Vagina (tissue), 2 donors: Measurements from ENCODE around the gene FBXO41. TPM values are rescaled to one million over a fixed set of nuclear protein-coding genes. Genes with fewer than 3 reads are reported as not detected.

Source experiments
- DNase-seq, 2 donors: peaks; one replicate each; pipeline ENCODE4 v3.0.0-alpha.2; 2017; ENCODE audit errors: extremely low spot score in 2 of 2
- H3K27ac ChIP-seq: fragments of 200-600 bp; sonication (generic); one replicate; pipeline ENCODE4 v1.5.1; 2019
- H3K27me3 ChIP-seq: fragments of 200-600 bp; sonication (generic); one replicate; pipeline ENCODE4 v1.5.1; 2019
- H3K36me3 ChIP-seq, 2 donors: fragments of 200-600 bp; sonication (generic); one replicate each; pipeline ENCODE4 v1.5.1; 2017 to 2019
- H3K4me1 ChIP-seq: fragments of 200-600 bp; sonication (generic); one replicate; pipeline ENCODE4 v1.5.1; 2019
- H3K4me3 ChIP-seq, 2 donors: fragments of 200-600 bp; sonication (generic); 1 replicate in 1 of 2; 2 replicates in 1 of 2; pipeline ENCODE4 v1.5.1; 2016 to 2019
- H3K9me3 ChIP-seq: fragments of 200-600 bp; sonication (generic); one replicate; pipeline ENCODE4 v1.5.1; 2019
- POLR2A ChIP-seq, 2 donors: fragments of 450-650 bp; IDR thresholded peaks; one replicate each; pipeline ENCODE4 v1.6.1; 2017; ENCODE audit warnings: antibody characterized with exemption in 2 of 2, mild to moderate bottlenecking in 2 of 2, moderate library complexity in 2 of 2
- POLR2AphosphoS5 ChIP-seq, 2 donors: sonication (generic); formaldehyde crosslinking; IDR thresholded peaks; one replicate each; pipeline ENCODE4 v1.9.0; 2017; ENCODE audit warnings: antibody characterized with exemption in 2 of 2, mild to moderate bottlenecking in 2 of 2, low read depth in 1 of 2; ENCODE audit not compliant: insufficient read depth in 1 of 2
- intact Hi-C: fragments of 100-400 bp; cut with DNase I; formaldehyde crosslinking; loops from one replicate; pipeline ENCODE4 v1.15.1; 2023
- total RNA-seq: library from RNA; depleted of rRNA; stranded (reverse); fragments of >200 nt; gene quantifications from one replicate; pipeline ENCODE4 v1.2.3, GENCODE V29; 2016
- TF ChIP-seq, protein P1 (sequence below), 3 experiments: fragments of 450-650 bp in 2 of 3; fragments of 200-600 bp in 1 of 3; sonication (generic) in 1 of 3; IDR thresholded peaks; one replicate each; pipeline ENCODE4 v1.5.1; 2017 to 2019; ENCODE audit warnings: antibody characterized with exemption in 3 of 3, mild to moderate bottlenecking in 2 of 3, moderate library complexity in 2 of 3

The FBXO41 gene
- total RNA-seq, 1 donor from 2014 or later, result 2.7 TPM

DNA sequence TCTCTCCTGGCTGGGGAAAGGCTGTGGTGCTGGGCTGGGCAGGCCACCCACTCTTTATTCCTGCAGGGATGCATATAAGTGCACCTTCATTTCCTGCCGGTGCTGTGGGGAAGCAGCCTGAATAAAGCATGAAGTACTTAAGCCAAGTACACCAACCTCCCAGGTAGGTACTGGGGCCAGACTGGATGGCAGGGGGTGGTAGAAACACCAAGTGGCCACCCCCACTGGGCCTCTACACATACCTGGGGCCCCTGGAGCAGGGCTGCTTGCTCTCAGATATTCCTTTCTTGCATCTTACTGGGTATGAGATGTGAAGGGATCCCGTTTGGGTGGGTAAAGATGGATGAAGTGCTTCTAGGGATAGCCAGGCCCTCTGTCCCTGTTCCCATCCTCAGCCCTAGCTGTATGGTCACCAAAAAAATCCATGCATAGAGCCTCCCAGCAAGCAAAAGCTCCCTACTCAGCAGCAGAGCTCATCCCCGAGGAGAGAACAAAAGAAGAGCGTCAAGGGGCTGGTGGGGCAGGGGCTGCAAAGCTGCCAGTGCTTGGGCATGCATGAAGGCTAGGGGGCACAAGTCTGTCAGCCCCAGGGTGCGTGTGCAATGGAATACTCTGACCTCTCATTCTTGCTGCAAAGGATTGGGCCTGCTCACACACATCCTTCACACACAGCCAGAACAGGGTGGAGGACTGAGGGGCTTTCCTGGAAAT lies 28.2 kb downstream of the FBXO41 start:
- DNase-seq, result no peak
- no peak overlapping the region for H3K4me3 ChIP-seq
- no peak overlapping the region for H3K27ac ChIP-seq
- intact Hi-C loops, result no loop called here
- H3K9me3 ChIP-seq, result no peaks in the 10 kb centered on the region
- H3K4me1 ChIP-seq, result no peaks in the 10 kb centered on the region
- peaks cover 0 to 28% of the 10 kb centered on the region in 2 donors for H3K36me3 ChIP-seq
- TF ChIP-seq, protein P1, sequence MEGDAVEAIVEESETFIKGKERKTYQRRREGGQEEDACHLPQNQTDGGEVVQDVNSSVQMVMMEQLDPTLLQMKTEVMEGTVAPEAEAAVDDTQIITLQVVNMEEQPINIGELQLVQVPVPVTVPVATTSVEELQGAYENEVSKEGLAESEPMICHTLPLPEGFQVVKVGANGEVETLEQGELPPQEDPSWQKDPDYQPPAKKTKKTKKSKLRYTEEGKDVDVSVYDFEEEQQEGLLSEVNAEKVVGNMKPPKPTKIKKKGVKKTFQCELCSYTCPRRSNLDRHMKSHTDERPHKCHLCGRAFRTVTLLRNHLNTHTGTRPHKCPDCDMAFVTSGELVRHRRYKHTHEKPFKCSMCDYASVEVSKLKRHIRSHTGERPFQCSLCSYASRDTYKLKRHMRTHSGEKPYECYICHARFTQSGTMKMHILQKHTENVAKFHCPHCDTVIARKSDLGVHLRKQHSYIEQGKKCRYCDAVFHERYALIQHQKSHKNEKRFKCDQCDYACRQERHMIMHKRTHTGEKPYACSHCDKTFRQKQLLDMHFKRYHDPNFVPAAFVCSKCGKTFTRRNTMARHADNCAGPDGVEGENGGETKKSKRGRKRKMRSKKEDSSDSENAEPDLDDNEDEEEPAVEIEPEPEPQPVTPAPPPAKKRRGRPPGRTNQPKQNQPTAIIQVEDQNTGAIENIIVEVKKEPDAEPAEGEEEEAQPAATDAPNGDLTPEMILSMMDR (IDR thresholded peaks at IDR 0.05), result no peak
- no peak for TF ChIP-seq POLR2AphosphoS5 (IDR thresholded peaks at IDR 0.05; ENCODE audit: insufficient read depth in 1 of 2, low read depth in 1 of 2)
- TF ChIP-seq POLR2A (IDR thresholded peaks at IDR 0.05), result no peak
- H3K27me3 ChIP-seq, result no peaks in the 10 kb centered on the region

DNA sequence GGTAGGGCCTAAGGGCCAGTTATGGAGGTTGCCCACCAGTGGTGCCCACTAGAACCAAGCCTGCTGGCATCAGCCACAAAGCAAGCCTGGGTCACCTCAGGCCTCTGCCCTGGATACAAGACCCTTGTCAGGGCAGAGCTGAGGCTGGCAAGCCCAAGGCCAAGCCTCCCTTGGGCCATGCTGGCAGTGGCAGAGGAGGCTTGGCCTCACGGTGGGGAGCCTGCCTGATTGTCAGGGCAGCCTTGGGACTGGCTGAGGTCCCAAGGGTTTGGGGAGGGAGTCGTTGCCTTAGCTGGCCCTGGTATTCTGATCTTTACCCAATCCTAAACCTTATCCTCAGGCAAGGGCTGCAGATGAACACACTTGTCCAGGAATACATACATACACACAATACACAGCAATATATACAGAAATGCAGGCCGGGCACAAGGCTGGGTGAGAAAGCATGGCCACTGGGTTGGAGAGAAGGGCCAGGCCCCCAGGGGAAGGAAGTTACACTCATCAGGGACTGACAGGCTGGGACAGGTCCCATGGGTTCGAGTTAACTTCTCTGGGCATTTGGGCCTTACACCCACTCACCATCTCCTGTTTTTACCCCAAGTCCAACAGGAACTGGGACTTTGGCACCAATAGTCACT lies 29.2 kb downstream of the FBXO41 start:
- DNase-seq, result no peak
- Histone ChIP-seq H3K36me3 (peaks cover 0 to 38% of the 10 kb centered on the region in 2 donors), H3K4me1 (no peaks in the 10 kb centered on the region), H3K9me3 (no peaks in the 10 kb centered on the region), H3K4me3 (no peak overlapping the region), H3K27me3 (no peaks in the 10 kb centered on the region), H3K27ac (no peak overlapping the region)
- TF ChIP-seq, protein P1 (IDR thresholded peaks at IDR 0.05), result no peak
- TF ChIP-seq POLR2AphosphoS5 (IDR thresholded peaks at IDR 0.05; ENCODE audit: insufficient read depth in 1 of 2, low read depth in 1 of 2) (no peak), POLR2A (IDR thresholded peaks at IDR 0.05) (no peak)
- intact Hi-C loops, result no loop called here

DNA sequence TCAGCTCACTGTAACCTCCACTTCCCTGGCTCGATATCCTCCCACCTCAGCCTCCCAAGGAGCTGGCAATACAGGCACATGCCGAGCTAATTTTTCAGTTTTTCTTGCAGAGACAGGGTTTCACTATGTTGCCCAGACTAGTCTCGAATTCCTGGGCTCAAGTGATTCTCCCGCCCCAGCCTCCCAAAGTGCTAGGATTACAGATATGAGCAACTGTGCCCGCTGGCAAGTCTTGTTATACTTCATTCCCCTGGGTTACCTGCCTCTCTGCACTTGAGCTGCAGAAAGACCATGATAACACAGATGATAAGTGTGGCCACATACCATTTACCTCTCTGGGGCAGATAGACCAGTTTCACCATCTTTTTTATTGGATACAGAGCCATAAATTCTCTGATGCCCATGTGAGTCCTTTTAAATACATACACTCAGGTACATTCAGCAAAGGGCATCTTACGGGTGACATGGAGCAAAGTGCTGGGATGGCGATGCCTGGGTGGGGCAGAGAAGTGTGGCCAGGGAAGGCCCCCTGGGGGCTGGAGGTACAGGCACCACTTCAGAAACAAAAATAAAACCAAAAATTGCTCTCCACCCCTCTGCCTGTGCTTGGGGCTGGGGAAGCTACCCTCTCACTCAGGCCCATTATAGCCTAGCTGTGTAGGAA lies 29.8 kb downstream of the FBXO41 start:
- Histone ChIP-seq H3K27ac (no peak overlapping the region), H3K27me3 (no peaks in the 10 kb centered on the region), H3K4me3 (no peak overlapping the region), H3K9me3 (no peaks in the 10 kb centered on the region), H3K4me1 (no peaks in the 10 kb centered on the region), H3K36me3 (peaks cover 0 to 44% of the 10 kb centered on the region in 2 donors)
- no peak for DNase-seq
- TF ChIP-seq, protein P1 (IDR thresholded peaks at IDR 0.05), result no peak
- TF ChIP-seq POLR2AphosphoS5 (IDR thresholded peaks at IDR 0.05; ENCODE audit: insufficient read depth in 1 of 2, low read depth in 1 of 2), result no peak
- no peak for TF ChIP-seq POLR2A (IDR thresholded peaks at IDR 0.05)
- intact Hi-C loops, result no loop called here

DNA sequence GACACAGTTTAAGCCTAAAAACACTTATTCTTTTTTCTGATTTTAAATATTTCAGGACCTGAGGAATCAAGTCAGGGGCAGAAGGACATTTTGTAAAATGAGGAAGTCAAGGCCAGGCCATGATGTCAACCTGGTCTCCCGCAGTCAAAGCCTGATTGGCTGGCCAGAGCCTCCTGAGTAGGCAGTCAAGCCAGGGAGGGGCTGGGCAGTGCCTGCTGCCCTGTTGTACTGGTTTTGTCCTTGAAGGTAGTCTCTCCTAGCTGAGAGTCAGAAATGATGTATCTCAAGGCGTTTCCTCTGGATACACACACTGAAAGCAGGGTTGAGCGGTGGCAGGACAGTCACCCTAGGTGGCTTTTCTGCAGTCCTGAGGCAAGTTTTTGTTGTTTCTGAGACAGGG lies 30.4 kb downstream of the FBXO41 start:
- TF ChIP-seq, protein P1 (IDR thresholded peaks at IDR 0.05), result no peak
- TF ChIP-seq POLR2AphosphoS5 (IDR thresholded peaks at IDR 0.05; ENCODE audit: insufficient read depth in 1 of 2, low read depth in 1 of 2) (no peak), POLR2A (IDR thresholded peaks at IDR 0.05) (no peak)
- H3K36me3 ChIP-seq, result peaks cover 0 to 50% of the 10 kb centered on the region in 2 donors
- no peaks in the 10 kb centered on the region for H3K9me3 ChIP-seq
- no peak overlapping the region for H3K4me3 ChIP-seq
- H3K27me3 ChIP-seq, result no peaks in the 10 kb centered on the region
- H3K4me1 ChIP-seq, result no peaks in the 10 kb centered on the region
- intact Hi-C loops, result no loop called here
- no peak for DNase-seq
- no peak overlapping the region for H3K27ac ChIP-seq
